ENCODE measurements around the gene IKBKG.

The IKBKG gene

DNA sequence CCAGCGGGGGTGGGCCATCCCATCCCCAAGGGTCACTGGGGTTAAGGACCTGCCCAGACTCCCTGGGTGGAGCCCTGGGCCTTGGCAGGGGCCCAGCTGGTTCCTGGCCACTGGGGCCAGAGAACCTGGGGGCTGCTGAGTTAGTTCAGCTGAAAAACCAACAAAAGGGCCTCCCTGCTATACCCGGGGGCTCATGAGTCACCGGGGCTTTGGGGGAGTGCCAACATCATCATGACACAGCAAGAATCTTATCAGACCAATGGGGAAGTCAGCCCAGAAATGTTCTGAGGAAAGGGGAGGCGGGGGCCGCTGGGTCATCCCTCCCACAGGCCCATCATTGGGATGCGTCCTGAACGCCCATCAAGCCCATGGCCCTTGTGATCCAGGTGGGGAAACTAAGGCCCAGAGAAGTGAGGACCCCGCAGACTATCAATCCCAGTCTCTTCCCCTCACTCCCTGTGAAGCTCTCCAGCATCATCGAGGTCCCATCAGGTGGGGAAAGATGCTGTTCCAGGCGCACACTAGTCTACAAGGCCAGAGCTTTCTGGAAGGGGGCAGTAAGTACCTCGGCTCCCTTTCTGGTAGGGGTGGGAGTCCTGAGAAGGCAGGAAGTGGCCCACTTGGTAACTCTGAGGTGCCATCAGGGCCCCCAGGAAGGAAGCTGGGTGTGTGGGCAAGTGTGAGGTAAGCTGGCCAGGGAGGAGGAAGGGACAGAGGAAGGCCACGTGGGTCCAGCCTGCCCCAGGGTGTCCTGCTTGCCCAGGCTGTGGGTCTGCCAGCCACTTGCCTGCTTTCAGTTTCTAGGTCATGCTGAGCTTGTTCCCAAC lies 5.3 kb upstream of the IKBKG start:
- H3K27ac ChIP-seq: peak overlapping the region; percentile 96
- ChIA-PET CTCF (interaction anchor here (1.1 to 3.1 kb wide), 2 partner anchors 103 to 169 kb away, joined by 3 to 12 read pairs; no protein-coding TSS in a partner anchor), POLR2A (ENCODE audit: low non-redundant PET) (no interaction called here)
- DNase-seq (ENCODE audit: low spot score): peak; percentile 71
- TF ChIP-seq, protein P1, sequence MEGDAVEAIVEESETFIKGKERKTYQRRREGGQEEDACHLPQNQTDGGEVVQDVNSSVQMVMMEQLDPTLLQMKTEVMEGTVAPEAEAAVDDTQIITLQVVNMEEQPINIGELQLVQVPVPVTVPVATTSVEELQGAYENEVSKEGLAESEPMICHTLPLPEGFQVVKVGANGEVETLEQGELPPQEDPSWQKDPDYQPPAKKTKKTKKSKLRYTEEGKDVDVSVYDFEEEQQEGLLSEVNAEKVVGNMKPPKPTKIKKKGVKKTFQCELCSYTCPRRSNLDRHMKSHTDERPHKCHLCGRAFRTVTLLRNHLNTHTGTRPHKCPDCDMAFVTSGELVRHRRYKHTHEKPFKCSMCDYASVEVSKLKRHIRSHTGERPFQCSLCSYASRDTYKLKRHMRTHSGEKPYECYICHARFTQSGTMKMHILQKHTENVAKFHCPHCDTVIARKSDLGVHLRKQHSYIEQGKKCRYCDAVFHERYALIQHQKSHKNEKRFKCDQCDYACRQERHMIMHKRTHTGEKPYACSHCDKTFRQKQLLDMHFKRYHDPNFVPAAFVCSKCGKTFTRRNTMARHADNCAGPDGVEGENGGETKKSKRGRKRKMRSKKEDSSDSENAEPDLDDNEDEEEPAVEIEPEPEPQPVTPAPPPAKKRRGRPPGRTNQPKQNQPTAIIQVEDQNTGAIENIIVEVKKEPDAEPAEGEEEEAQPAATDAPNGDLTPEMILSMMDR (conservative IDR thresholded peaks at IDR 0.05; ENCODE audit: low read depth): no peak

DNA sequence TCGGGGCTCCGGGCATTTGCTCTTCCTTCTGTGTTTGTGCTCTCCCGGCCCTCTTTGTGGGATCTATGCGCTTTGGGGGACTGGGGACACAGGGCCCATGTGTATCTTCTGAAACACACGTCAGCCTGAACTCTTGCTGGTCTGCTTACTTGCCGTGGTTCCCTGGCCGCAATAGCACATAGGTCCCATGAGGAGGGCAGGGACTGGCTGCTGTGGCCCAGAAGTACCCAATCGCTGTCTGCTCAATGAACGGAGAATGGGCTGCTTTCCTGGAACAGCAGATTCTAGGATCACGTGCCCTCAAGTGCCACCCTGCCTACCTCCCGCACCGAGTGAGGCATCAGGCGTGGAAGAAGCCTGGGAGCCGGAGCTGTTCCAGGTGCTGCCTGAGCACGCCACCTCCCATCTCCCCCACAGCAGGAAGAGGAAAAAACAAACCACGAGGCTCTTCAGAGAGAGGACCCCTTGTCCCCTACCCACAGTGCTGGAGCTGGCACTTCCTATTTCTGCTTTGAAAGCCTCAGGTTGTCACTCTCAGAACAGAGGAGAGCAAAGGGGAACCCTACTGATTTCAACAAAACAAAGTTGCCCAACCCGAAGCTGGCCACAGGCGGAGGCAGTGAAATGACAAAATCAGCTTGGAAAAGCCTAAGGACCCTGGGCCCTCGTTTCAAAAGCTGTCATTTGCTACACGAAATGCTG lies 4.5 kb upstream of the IKBKG start:
- POLR2A ChIA-PET (ENCODE audit: low non-redundant PET): no interaction called here
- TF ChIP-seq, protein P1 (conservative IDR thresholded peaks at IDR 0.05; ENCODE audit: low read depth): no peak
- DNase-seq (ENCODE audit: low spot score): no peak
- H3K27ac ChIP-seq: peak overlapping the region; percentile 96
- CTCF ChIA-PET: interaction anchor here (3.1 kb wide), 1 partner anchor 169 kb away, joined by 12 read pairs; no protein-coding TSS in a partner anchor

DNA sequence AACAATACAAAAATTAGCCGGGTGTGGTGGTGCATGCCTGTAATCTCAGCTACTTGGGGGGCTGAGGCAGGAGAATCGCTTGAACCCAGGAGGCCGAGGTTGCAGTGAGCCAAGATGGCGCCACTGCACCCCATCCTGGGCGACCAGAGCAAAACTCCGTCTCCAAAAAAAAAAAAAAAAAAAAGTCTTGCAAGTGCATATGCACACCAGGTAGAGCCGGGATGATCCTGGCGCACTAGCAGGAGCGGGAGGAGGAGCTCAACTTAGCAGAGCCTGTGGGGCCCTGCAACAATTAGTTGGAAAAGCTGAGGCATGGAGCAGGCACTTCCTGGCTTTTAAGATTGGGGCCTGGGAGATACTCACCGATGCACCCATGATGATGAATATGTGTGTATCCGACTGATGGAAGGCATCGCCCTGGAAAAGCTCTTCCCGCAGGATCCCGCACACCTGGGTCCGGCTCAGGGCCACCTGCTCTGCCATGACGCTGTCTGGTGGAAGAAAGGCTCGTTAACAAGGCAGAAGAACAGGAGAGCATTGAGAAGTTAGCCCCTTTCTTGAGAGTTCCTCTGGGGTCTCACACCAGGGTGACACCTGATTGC lies 1.6 kb upstream of the IKBKG start:
- CTCF ChIA-PET: no interaction called here
- DNase-seq (ENCODE audit: low spot score): no peak
- TF ChIP-seq, protein P1 (conservative IDR thresholded peaks at IDR 0.05; ENCODE audit: low read depth): no peak
- POLR2A ChIA-PET (ENCODE audit: low non-redundant PET): no interaction called here
- peak overlapping the region; percentile 96 for H3K27ac ChIP-seq

GRCh38 chrX:154546354-154547244 lies 821 bp upstream of the IKBKG start, which contains the start of gene G6PD:
TSS of gene G6PD (minus strand) at chrX:154546846. CDS start at chrX:154546155, 691 bp downstream.
- POLR2A ChIA-PET (ENCODE audit: low non-redundant PET): no interaction called here
- TF ChIP-seq, protein P1 (conservative IDR thresholded peaks at IDR 0.05; ENCODE audit: low read depth): no peak
- peak within 1 kb of the TSS; percentile 96 for H3K27ac ChIP-seq
- DNase-seq (ENCODE audit: low spot score): peak; percentile 87
- CTCF ChIA-PET: no interaction called here

DNA sequence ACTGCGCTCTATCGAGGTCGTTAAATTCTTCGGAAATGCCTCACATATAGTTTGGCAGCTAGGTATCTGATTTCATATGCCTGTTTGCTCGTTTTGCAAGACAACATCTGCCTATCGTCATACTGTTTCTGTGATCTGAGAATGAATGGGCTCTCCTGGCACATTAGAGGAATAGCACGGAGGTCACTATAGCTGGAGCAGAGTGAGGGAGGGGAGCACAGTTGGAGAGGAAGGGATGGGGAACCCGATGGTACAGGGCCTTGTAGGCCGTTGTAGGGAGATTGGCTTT lies 552 bp downstream of the IKBKG start:
- DNase-seq (ENCODE audit: low spot score): no peak
- ChIA-PET POLR2A (ENCODE audit: low non-redundant PET) (interaction anchor here (1.0 kb wide), 1 partner anchor 21 kb away, joined by 3 read pairs; no protein-coding TSS in a partner anchor), CTCF (interaction anchor here (0.6 to 0.7 kb wide), 2 partner anchors 36 to 48 kb away, joined by 3 to 6 read pairs; no protein-coding TSS in a partner anchor)
- peak overlapping the region; percentile 96 for H3K27ac ChIP-seq
- TF ChIP-seq, protein P1 (conservative IDR thresholded peaks at IDR 0.05; ENCODE audit: low read depth): no peak
